Tibial artery (tissue), 4 donors: ENCODE results near the gene TMEM132A.

Experiments
- DNase-seq, 2 donors: peaks; one replicate each; pipeline ENCODE4 v3.0.0-alpha.2; 2019
- H3K27ac ChIP-seq, 2 donors: fragments of 200-600 bp; sonication (generic) in 1 of 2; 1 replicate in 1 of 2; 2 replicates in 1 of 2; pipeline ENCODE4 v1.5.1; 2018 to 2019; ENCODE audit warnings: mild to moderate bottlenecking in 1 of 2
- H3K27me3 ChIP-seq, 2 donors: fragments of 200-600 bp; sonication (generic) in 1 of 2; one replicate each; pipeline versions ENCODE4 v1.5.1 to v1.6.0; 2016 to 2019
- H3K36me3 ChIP-seq, 3 donors: fragments of 200-600 bp; sonication (generic) in 2 of 3; one replicate each; pipeline ENCODE4 v1.5.1; 2016 to 2019; ENCODE audit warnings: mild to moderate bottlenecking in 2 of 3
- H3K4me1 ChIP-seq, 4 donors: fragments of 200-600 bp; sonication (generic) in 2 of 4; 1 replicate in 3 of 4; 2 replicates in 1 of 4; pipeline ENCODE4 v1.5.1; 2016 to 2019
- H3K4me3 ChIP-seq, 2 donors: fragments of 200-600 bp; sonication (generic) in 1 of 2; 1 replicate in 1 of 2; 2 replicates in 1 of 2; pipeline ENCODE4 v1.5.1; 2018 to 2019; ENCODE audit warnings: mild to moderate bottlenecking in 2 of 2
- H3K9me3 ChIP-seq, 3 donors: fragments of 200-600 bp; sonication (generic) in 1 of 3; one replicate each; pipeline ENCODE4 v1.5.1; 2016 to 2019
- intact Hi-C: fragments of 100-400 bp; cut with DNase I; formaldehyde crosslinking; loops from one replicate; pipeline ENCODE4 v1.15.0; 2023; ENCODE audit warnings: low total_unique reads
- TF ChIP-seq, protein P1 (sequence below), 2 experiments: fragments of 200-600 bp in 1 of 2; fragments of 450-650 bp in 1 of 2; IDR thresholded peaks; one replicate each; pipeline ENCODE4 v1.5.1; 2017 to 2019; ENCODE audit warnings: antibody characterized with exemption in 2 of 2, mild to moderate bottlenecking in 1 of 2, moderate library complexity in 1 of 2

The TMEM132A gene

DNA sequence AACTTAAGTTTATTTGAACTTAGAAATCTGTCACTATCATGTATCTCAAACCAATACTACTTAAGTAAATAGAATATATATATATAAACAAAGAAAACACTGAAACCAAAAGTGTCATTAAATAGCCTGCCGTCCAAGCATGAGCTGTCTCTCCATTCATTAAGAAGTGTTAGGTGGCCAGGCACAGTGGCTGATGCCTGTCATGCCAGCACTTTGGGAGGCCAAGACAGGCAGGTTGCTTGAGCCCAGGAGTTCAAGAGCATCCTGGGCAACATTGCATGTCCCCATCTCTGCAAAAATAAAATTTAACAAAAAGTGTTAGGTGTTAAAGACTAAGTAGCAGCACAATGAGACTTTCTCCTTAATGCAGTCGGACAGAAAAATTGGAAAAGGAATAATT is 61.2 kb downstream of the TMEM132A start:
- no peak for DNase-seq
- intact Hi-C loops, result no loop called here
- H3K9me3 ChIP-seq, result no peaks in the 10 kb centered on the region
- no peaks in the 10 kb centered on the region for H3K36me3 ChIP-seq
- H3K4me1 ChIP-seq, result no peaks in the 10 kb centered on the region
- peaks cover 0 to 37% of the 10 kb centered on the region in 2 donors for H3K27me3 ChIP-seq
- TF ChIP-seq, protein P1, sequence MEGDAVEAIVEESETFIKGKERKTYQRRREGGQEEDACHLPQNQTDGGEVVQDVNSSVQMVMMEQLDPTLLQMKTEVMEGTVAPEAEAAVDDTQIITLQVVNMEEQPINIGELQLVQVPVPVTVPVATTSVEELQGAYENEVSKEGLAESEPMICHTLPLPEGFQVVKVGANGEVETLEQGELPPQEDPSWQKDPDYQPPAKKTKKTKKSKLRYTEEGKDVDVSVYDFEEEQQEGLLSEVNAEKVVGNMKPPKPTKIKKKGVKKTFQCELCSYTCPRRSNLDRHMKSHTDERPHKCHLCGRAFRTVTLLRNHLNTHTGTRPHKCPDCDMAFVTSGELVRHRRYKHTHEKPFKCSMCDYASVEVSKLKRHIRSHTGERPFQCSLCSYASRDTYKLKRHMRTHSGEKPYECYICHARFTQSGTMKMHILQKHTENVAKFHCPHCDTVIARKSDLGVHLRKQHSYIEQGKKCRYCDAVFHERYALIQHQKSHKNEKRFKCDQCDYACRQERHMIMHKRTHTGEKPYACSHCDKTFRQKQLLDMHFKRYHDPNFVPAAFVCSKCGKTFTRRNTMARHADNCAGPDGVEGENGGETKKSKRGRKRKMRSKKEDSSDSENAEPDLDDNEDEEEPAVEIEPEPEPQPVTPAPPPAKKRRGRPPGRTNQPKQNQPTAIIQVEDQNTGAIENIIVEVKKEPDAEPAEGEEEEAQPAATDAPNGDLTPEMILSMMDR (IDR thresholded peaks at IDR 0.05), result no peak
- no peak overlapping the region for H3K27ac ChIP-seq
- H3K4me3 ChIP-seq, result no peak overlapping the region

DNA sequence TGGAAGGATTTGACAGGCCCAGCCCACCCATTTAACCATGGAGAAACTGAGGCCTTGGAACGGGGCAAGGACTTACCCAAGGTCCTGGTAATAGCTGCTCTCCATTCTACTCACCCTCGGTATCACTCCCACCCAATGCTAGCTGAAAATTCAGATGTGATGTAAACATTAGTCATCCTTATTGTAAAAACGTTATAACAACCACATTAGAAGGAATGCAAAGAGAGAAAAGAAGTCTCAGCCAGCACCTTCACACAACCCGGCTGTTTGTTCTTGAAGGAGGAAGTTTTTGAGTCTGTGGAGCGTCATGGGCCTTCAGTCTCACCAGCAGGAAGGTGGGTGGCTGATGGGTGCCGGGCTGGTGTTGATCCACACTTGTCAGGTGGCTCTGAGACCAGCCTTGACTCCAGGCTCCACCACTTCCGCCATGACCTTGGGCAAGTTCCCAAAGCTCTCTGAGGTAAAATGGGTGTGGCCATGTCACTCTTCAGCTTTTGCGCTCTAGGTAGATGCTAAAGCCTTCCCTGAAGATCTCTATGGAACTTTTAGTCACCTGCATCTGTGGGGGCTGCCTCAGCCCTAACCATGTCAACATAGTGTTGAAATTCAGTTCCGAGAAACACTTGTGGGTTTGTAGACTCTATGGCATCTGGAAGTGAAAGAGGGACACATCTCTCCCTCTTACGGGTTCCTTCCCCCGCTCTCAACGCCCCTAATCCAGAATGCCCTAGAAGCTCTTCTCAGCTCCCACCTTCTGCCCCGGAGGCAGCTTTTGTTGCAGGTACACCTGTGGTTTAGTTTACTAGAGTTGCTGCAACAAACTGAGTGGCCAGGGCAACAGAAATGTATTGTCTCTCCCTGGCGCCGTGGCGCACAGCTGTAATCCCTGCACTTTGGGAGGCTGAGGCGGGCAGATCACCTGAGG is 62.0 kb downstream of the TMEM132A start:
- intact Hi-C loops, result no loop called here
- TF ChIP-seq, protein P1 (IDR thresholded peaks at IDR 0.05), result no peak
- Histone ChIP-seq H3K27ac (no peak overlapping the region), H3K4me3 (no peak overlapping the region), H3K27me3 (peaks cover 0 to 33% of the 10 kb centered on the region in 2 donors), H3K9me3 (no peaks in the 10 kb centered on the region), H3K4me1 (no peaks in the 10 kb centered on the region), H3K36me3 (no peaks in the 10 kb centered on the region)
- no peak for DNase-seq
